C4-2B (cell line): ENCODE measurements around the gene SLC9A7.

Source experiments
- CTCF ChIP-seq: fragments of 450-650 bp; conservative IDR thresholded peaks from 2 replicates; pipeline ENCODE4 v1.5.1; 2017; ENCODE audit warnings: mild to moderate bottlenecking
- ZFX ChIP-seq: fragments of 450-650 bp; IDR thresholded peaks from 2 replicates; pipeline ENCODE4 v1.6.1; 2017

DNA sequence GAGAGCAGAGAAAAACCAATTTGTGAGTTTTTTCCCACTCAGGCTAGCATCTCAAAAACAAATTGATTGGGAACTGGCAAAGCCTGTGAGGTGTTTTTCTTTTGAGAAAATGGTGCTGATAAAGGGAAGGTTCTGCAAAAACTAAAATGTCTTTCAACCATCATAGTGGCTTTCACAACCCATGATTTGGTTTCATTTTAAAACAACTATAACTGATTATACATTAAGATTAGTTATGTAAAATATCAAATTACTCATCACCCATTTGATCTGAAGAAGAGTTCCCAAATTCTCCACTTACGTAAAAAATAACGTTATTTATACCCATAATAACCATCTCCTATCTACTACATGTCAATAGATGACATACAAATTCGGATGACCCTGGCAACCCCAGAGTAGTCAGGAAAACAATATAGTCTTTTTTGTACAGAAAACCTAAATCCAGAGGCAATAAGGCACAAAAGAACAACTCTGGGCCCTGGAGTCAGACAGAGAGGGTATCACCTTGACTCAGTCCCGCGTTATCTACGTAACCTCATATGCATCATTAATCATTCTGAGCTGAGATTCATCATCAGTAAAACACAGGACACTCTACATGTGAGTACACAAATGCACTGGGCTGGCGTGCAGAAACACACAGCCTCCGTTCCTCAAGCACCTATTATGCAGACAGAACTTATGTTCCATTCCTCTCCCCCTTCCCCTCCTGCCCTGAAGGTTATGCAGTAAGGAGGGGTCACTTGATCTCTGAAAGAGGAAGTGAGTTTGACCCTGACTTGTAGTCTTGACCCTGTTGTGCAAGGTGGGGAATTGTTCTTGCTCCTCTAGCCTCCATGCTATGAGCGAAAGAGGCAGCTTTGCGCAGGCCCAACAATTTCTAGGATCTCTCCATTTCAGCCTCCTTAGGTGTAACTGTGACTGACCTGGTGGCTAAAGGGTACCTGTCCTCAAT, 82.2 kb downstream of the SLC9A7 start:
- TF ChIP-seq CTCF (no peak), ZFX (no peak)
